ENCODE results near the gene HYI.
"Not testable (repeated sequence)": the region's sequence is repeated elsewhere in the genome, so short reads cannot be mapped to it uniquely, and the experiment has no call there.

The HYI gene

GRCh38 chr1:43453442-43454269, at the start of gene HYI:
Gene HYI, minus strand, starts transcription at chr1:43453931. Its CDS starts 138 bp downstream, at chr1:43453793.
- peak in 3 of 4 experiments; percentile 23 to 52 (median 46) for DNase-seq (ENCODE audit: low read depth in 4 of 4, low spot score in 1 of 4)

- DNase-seq (ENCODE audit: low read depth in 4 of 4, low spot score in 1 of 4), result not testable (repeated sequence)
Measured at GRCh38 chr1:43501806-43502205, 48.1 kb upstream of the HYI start.

GRCh38 chr1:43499898-43500297, 46.2 kb upstream of the HYI start:
- no peak for DNase-seq (ENCODE audit: low read depth in 4 of 4, low spot score in 1 of 4)

GRCh38 chr1:43495204-43495603, 41.5 kb upstream of the HYI start:
- DNase-seq (ENCODE audit: low read depth in 4 of 4, low spot score in 1 of 4), result no peak

GRCh38 chr1:43493661-43494450, 40.1 kb upstream of the HYI start:
- no peak for DNase-seq (ENCODE audit: low read depth in 4 of 4, low spot score in 1 of 4)

GRCh38 chr1:43492826-43493225, 39.1 kb upstream of the HYI start:
- DNase-seq (ENCODE audit: low read depth in 4 of 4, low spot score in 1 of 4), result no peak

GRCh38 chr1:43491061-43491460, 37.3 kb upstream of the HYI start:
- DNase-seq (ENCODE audit: low read depth in 4 of 4, low spot score in 1 of 4), result no peak

GRCh38 chr1:43488165-43488564, 34.4 kb upstream of the HYI start:
- DNase-seq (ENCODE audit: low read depth in 4 of 4, low spot score in 1 of 4), result no peak

GRCh38 chr1:43484367-43484766, 30.6 kb upstream of the HYI start:
- no peak for DNase-seq (ENCODE audit: low read depth in 4 of 4, low spot score in 1 of 4)

- DNase-seq (ENCODE audit: low read depth in 4 of 4, low spot score in 1 of 4), result no peak
Measured at GRCh38 chr1:43482215-43482614, 28.5 kb upstream of the HYI start.

- no peak for DNase-seq (ENCODE audit: low read depth in 4 of 4, low spot score in 1 of 4)
Measured at GRCh38 chr1:43481491-43481890, 27.8 kb upstream of the HYI start.

GRCh38 chr1:43479414-43479813, 25.7 kb upstream of the HYI start:
- DNase-seq (ENCODE audit: low read depth in 4 of 4, low spot score in 1 of 4), result no peak

GRCh38 chr1:43477716-43478115, 24.0 kb upstream of the HYI start:
- DNase-seq (ENCODE audit: low read depth in 4 of 4, low spot score in 1 of 4), result no peak

- not testable (repeated sequence) for DNase-seq (ENCODE audit: low read depth in 4 of 4, low spot score in 1 of 4)
Measured at GRCh38 chr1:43475611-43476401, 22.1 kb upstream of the HYI start.

GRCh38 chr1:43473463-43473862, 19.7 kb upstream of the HYI start:
- DNase-seq (ENCODE audit: low read depth in 4 of 4, low spot score in 1 of 4), result no peak

GRCh38 chr1:43472463-43473151, 18.9 kb upstream of the HYI start:
- DNase-seq (ENCODE audit: low read depth in 4 of 4, low spot score in 1 of 4), result not testable (repeated sequence)

GRCh38 chr1:43472087-43472462, 18.3 kb upstream of the HYI start:
- no peak for DNase-seq (ENCODE audit: low read depth in 4 of 4, low spot score in 1 of 4)

- DNase-seq (ENCODE audit: low read depth in 4 of 4, low spot score in 1 of 4), result no peak
Measured at GRCh38 chr1:43469932-43470331, 16.2 kb upstream of the HYI start.

GRCh38 chr1:43468414-43468813, 14.7 kb upstream of the HYI start:
- no peak for DNase-seq (ENCODE audit: low read depth in 4 of 4, low spot score in 1 of 4)

- DNase-seq (ENCODE audit: low read depth in 4 of 4, low spot score in 1 of 4), result no peak
Measured at GRCh38 chr1:43466403-43466802, 12.7 kb upstream of the HYI start.

- DNase-seq (ENCODE audit: low read depth in 4 of 4, low spot score in 1 of 4), result no peak
Measured at GRCh38 chr1:43465505-43466067, 11.9 kb upstream of the HYI start.
